Measurements from ENCODE around the gene HPS4. TPM values are rescaled to one million over a fixed set of nuclear protein-coding genes. Genes with fewer than 3 reads are reported as not detected.

HPS4 gene
- total RNA-seq, 1 experiment from 2014 or later, result 46.1 TPM

DNA sequence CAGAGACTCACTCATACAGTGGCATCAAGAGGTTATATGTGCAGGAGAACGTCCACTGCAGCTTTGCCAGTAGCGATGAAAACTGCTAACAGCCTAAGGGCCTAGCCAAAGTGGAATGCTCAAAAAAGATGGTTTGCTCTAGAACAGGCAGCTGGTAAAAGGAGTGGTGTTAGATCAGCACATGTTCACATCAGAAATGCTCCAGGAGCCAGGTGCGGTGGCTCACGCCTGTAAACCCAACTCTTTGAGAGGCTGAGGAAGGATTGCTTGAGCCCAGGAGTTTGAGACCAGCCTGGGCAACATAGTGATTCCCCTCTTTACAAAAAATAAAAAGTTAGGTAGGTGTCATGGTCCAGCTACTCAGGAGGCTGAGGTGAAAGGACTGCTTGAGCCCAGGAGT is 39.0 kb upstream of the HPS4 start:
- Histone ChIP-seq H3K27ac (ENCODE audit: low read length) (no peak overlapping the region), H3K9ac (ENCODE audit: low read length) (no peak overlapping the region), H4K20me1 (ENCODE audit: insufficient read depth, low read depth, low read length) (no peaks in the 10 kb centered on the region), H3K4me1 (ENCODE audit: low read length) (peaks cover 4% of the 10 kb centered on the region), H3K9me2 (replicated peaks; ENCODE audit: insufficient read depth, low read length) (no peaks in the 10 kb centered on the region), H2AFZ (ENCODE audit: low read length) (no peak overlapping the region), H3K79me2 (ENCODE audit: low read length) (no peaks in the 10 kb centered on the region), H3K4me3 (ENCODE audit: low read length) (no peak overlapping the region), H3K4me2 (ENCODE audit: low read depth, low read length, poor library complexity, severe bottlenecking) (no peak overlapping the region), H3K9me3 (ENCODE audit: low read length) (no peaks in the 10 kb centered on the region), H3K36me3 (ENCODE audit: insufficient read depth, low read length) (peaks cover 22% of the 10 kb centered on the region), H3K27me3 (ENCODE audit: low read length) (no peaks in the 10 kb centered on the region)
- no peak for DNase-seq

GRCh38 chr22:26522012-26522411 is 38.4 kb upstream of the HPS4 start:
- Histone ChIP-seq H3K4me1 (ENCODE audit: low read length) (no peaks in the 10 kb centered on the region; the same call in 1 of the 2 replicates), H3K27ac (ENCODE audit: low read length) (no peak overlapping the region), H3K9me3 (ENCODE audit: low read length) (no peaks in the 10 kb centered on the region), H3K4me2 (ENCODE audit: low read depth, low read length, poor library complexity, severe bottlenecking) (no peak overlapping the region), H3K9ac (ENCODE audit: low read length) (no peak overlapping the region), H3K9me2 (replicated peaks; ENCODE audit: insufficient read depth, low read length) (no peaks in the 10 kb centered on the region), H3K79me2 (ENCODE audit: low read length) (no peaks in the 10 kb centered on the region), H2AFZ (ENCODE audit: low read length) (no peak overlapping the region), H4K20me1 (ENCODE audit: insufficient read depth, low read depth, low read length) (no peaks in the 10 kb centered on the region), H3K36me3 (ENCODE audit: insufficient read depth, low read length) (peaks cover 22% of the 10 kb centered on the region), H3K4me3 (ENCODE audit: low read length) (no peak overlapping the region), H3K27me3 (ENCODE audit: low read length) (no peaks in the 10 kb centered on the region)
- DNase-seq, result no peak

GRCh38 chr22:26517429-26517828 is 33.8 kb upstream of the HPS4 start:
- Histone ChIP-seq H3K9me2 (replicated peaks; ENCODE audit: insufficient read depth, low read length) (no peaks in the 10 kb centered on the region), H3K9me3 (ENCODE audit: low read length) (no peaks in the 10 kb centered on the region), H3K4me1 (ENCODE audit: low read length) (peaks cover 32% of the 10 kb centered on the region), H3K9ac (ENCODE audit: low read length) (no peak overlapping the region), H3K27me3 (ENCODE audit: low read length) (no peaks in the 10 kb centered on the region), H3K4me3 (ENCODE audit: low read length) (no peak overlapping the region), H3K4me2 (ENCODE audit: low read depth, low read length, poor library complexity, severe bottlenecking) (no peak overlapping the region), H3K36me3 (ENCODE audit: insufficient read depth, low read length) (no peaks in the 10 kb centered on the region), H3K79me2 (ENCODE audit: low read length) (peaks cover 27% of the 10 kb centered on the region), H3K27ac (ENCODE audit: low read length) (peak overlapping the region; percentile 45; the same call in 1 of the 2 replicates), H4K20me1 (ENCODE audit: insufficient read depth, low read depth, low read length) (no peaks in the 10 kb centered on the region), H2AFZ (ENCODE audit: low read length) (no peak overlapping the region)
- DNase-seq, result no peak

DNA sequence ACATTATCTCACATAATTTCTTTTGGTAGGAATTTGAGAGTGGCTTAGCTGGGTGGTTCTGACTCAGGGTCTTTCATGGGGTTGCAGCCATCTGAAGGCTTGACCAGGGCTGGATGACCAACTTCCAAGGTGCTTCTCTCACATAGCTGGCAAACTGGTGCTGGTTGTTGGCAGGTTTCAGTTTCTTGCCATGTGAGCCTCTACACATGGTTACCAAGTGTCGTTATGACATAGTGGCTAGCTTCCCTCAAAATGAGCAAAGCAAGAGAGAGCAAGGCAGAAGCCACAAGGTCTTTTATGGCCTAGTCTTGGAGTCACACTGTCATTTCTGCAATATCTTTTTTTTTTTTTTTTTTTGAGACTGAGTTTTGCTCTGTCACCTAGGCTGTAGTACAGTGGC is 32.9 kb upstream of the HPS4 start:
- peaks cover 7% of the 10 kb centered on the region; the same call in 1 of the 2 replicates for H4K20me1 ChIP-seq (ENCODE audit: insufficient read depth, low read depth, low read length)
- no peaks in the 10 kb centered on the region for H3K36me3 ChIP-seq (ENCODE audit: insufficient read depth, low read length)
- H3K4me2 ChIP-seq (ENCODE audit: low read depth, low read length, poor library complexity, severe bottlenecking), result peak overlapping the region; percentile 45
- no peak for DNase-seq
- no peaks in the 10 kb centered on the region for H3K9me2 ChIP-seq (replicated peaks; ENCODE audit: insufficient read depth, low read length)
- no peaks in the 10 kb centered on the region for H3K9me3 ChIP-seq (ENCODE audit: low read length)
- no peak overlapping the region for H2AFZ ChIP-seq (ENCODE audit: low read length)
- peak overlapping the region; percentile 31 for H3K9ac ChIP-seq (ENCODE audit: low read length)
- H3K27ac ChIP-seq (ENCODE audit: low read length), result peak overlapping the region; percentile 82
- peaks cover 34% of the 10 kb centered on the region for H3K4me1 ChIP-seq (ENCODE audit: low read length)
- H3K79me2 ChIP-seq (ENCODE audit: low read length), result peaks cover 36% of the 10 kb centered on the region
- no peaks in the 10 kb centered on the region for H3K27me3 ChIP-seq (ENCODE audit: low read length)
- H3K4me3 ChIP-seq (ENCODE audit: low read length), result 0 out of 2 replicates have a peak overlapping the region, but pooled peaks have one; percentile 9

- Histone ChIP-seq H3K27me3 (ENCODE audit: low read length) (no peaks in the 10 kb centered on the region), H3K9ac (ENCODE audit: low read length) (peak overlapping the region; percentile 31; the same call in 1 of the 2 replicates), H2AFZ (ENCODE audit: low read length) (0 out of 2 replicates have a peak overlapping the region, but pooled peaks have one; percentile 23), H3K9me2 (replicated peaks; ENCODE audit: insufficient read depth, low read length) (no peaks in the 10 kb centered on the region), H3K36me3 (ENCODE audit: insufficient read depth, low read length) (no peaks in the 10 kb centered on the region), H3K4me2 (ENCODE audit: low read depth, low read length, poor library complexity, severe bottlenecking) (peak overlapping the region; percentile 45), H3K27ac (ENCODE audit: low read length) (peak overlapping the region; percentile 82), H3K4me3 (ENCODE audit: low read length) (peak overlapping the region; percentile 9; the same call in 1 of the 2 replicates), H3K9me3 (ENCODE audit: low read length) (no peaks in the 10 kb centered on the region), H3K79me2 (ENCODE audit: low read length) (peaks cover 42% of the 10 kb centered on the region), H3K4me1 (ENCODE audit: low read length) (peaks cover 40% of the 10 kb centered on the region), H4K20me1 (ENCODE audit: insufficient read depth, low read depth, low read length) (peaks cover 10% of the 10 kb centered on the region; the same call in 1 of the 2 replicates)
- DNase-seq, result peak; percentile 60
Observed at GRCh38 chr22:26515931-26516330, 32.3 kb upstream of the HPS4 start.

GRCh38 chr22:26514419-26515161 is 31.0 kb upstream of the HPS4 start:
- no peaks in the 10 kb centered on the region for H3K27me3 ChIP-seq (ENCODE audit: low read length)
- peaks cover 53% of the 10 kb centered on the region for H3K79me2 ChIP-seq (ENCODE audit: low read length)
- peak overlapping the region; percentile 53 for H3K27ac ChIP-seq (ENCODE audit: low read length)
- H2AFZ ChIP-seq (ENCODE audit: low read length), result no peak overlapping the region
- H3K4me2 ChIP-seq (ENCODE audit: low read depth, low read length, poor library complexity, severe bottlenecking), result peak overlapping the region; percentile 78
- H3K9me2 ChIP-seq (replicated peaks; ENCODE audit: insufficient read depth, low read length), result no peaks in the 10 kb centered on the region
- H3K36me3 ChIP-seq (ENCODE audit: insufficient read depth, low read length), result peaks cover 9% of the 10 kb centered on the region; the same call in 1 of the 2 replicates
- no peaks in the 10 kb centered on the region for H3K9me3 ChIP-seq (ENCODE audit: low read length)
- peaks cover 44% of the 10 kb centered on the region for H3K4me1 ChIP-seq (ENCODE audit: low read length)
- peak overlapping the region; percentile 75; the same call in 1 of the 2 replicates for H3K9ac ChIP-seq (ENCODE audit: low read length)
- DNase-seq, result no peak
- peak overlapping the region; percentile 82; the same call in 1 of the 2 replicates for H3K4me3 ChIP-seq (ENCODE audit: low read length)
- peaks cover 10% of the 10 kb centered on the region; the same call in 1 of the 2 replicates for H4K20me1 ChIP-seq (ENCODE audit: insufficient read depth, low read depth, low read length)

DNA sequence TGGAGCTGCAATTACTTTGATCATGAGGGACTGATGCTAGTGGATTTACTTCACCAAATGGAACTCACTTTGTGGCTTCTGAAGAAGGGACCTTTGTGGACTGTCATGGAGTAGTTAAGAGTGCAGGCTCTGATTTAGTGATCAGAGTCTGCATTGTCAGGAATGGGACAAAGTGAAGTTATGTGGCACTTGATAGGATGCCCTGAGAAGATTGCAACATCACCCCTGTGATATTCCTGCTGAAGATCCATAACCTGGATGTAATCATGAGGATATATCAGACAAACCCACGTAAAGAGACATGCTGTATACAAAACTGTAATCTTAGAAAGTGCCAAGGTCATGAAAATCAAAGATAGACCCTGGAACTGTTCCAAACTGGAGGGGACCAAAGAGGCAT is 30.3 kb upstream of the HPS4 start:
- Histone ChIP-seq H4K20me1 (ENCODE audit: insufficient read depth, low read depth, low read length) (peaks cover 10% of the 10 kb centered on the region; the same call in 1 of the 2 replicates), H3K4me1 (ENCODE audit: low read length) (peaks cover 44% of the 10 kb centered on the region), H3K9me2 (replicated peaks; ENCODE audit: insufficient read depth, low read length) (no peaks in the 10 kb centered on the region), H3K9me3 (ENCODE audit: low read length) (no peaks in the 10 kb centered on the region), H3K9ac (ENCODE audit: low read length) (peak overlapping the region; percentile 75), H3K27ac (ENCODE audit: low read length) (peak overlapping the region; percentile 53), H3K79me2 (ENCODE audit: low read length) (peaks cover 53% of the 10 kb centered on the region), H3K36me3 (ENCODE audit: insufficient read depth, low read length) (peaks cover 9% of the 10 kb centered on the region; the same call in 1 of the 2 replicates), H3K4me2 (ENCODE audit: low read depth, low read length, poor library complexity, severe bottlenecking) (peak overlapping the region; percentile 78), H3K4me3 (ENCODE audit: low read length) (peak overlapping the region; percentile 82), H3K27me3 (ENCODE audit: low read length) (no peaks in the 10 kb centered on the region), H2AFZ (ENCODE audit: low read length) (no peak overlapping the region)
- DNase-seq, result no peak

GRCh38 chr22:26512149-26512793 is 28.7 kb upstream of the HPS4 start, which contains the start of gene TFIP11:
Gene TFIP11 (minus strand): TSS chr22:26512473. CDS start chr22:26510272, 2,201 bp downstream.
- H3K4me3 ChIP-seq (ENCODE audit: low read length), result peak within 1 kb of the TSS; percentile 82
- peaks cover 14% of the 10 kb centered on the region; the same call in 1 of the 2 replicates for H3K36me3 ChIP-seq (ENCODE audit: insufficient read depth, low read length)
- H2AFZ ChIP-seq (ENCODE audit: low read length), result no peak within 1 kb of the TSS
- no peaks in the 10 kb centered on the region for H3K9me3 ChIP-seq (ENCODE audit: low read length)
- peaks cover 10% of the 10 kb centered on the region; the same call in 1 of the 2 replicates for H4K20me1 ChIP-seq (ENCODE audit: insufficient read depth, low read depth, low read length)
- no peaks in the 10 kb centered on the region for H3K27me3 ChIP-seq (ENCODE audit: low read length)
- H3K79me2 ChIP-seq (ENCODE audit: low read length), result peaks cover 53% of the 10 kb centered on the region
- H3K4me2 ChIP-seq (ENCODE audit: low read depth, low read length, poor library complexity, severe bottlenecking), result peak within 1 kb of the TSS; percentile 78
- H3K4me1 ChIP-seq (ENCODE audit: low read length), result peaks cover 44% of the 10 kb centered on the region
- peak within 1 kb of the TSS; percentile 53 for H3K27ac ChIP-seq (ENCODE audit: low read length)
- H3K9me2 ChIP-seq (replicated peaks; ENCODE audit: insufficient read depth, low read length), result no peaks in the 10 kb centered on the region
- peak; percentile 97 for DNase-seq
- H3K9ac ChIP-seq (ENCODE audit: low read length), result peak within 1 kb of the TSS; percentile 75

All from Karpas-422 (cell line).